HEK293 (cell line): ENCODE measurements around the gene CACNG3.

Source experiments
- CTCF ChIA-PET: fragments of 350-600 bp; formaldehyde crosslinking; extraction: SDS; loops from one replicate; lab custom pipeline; 2021; ENCODE audit warnings: antibody characterized with exemption; lab: Yijun Ruan, JAX
- POLR2A ChIA-PET: fragments of 300-600 bp; formaldehyde crosslinking; extraction: SDS; loops from one replicate; lab custom pipeline; 2020; ENCODE audit warnings: antibody characterized with exemption, inconsistent platforms; lab: Yijun Ruan, JAX
- H3K27ac ChIP-seq: fragments of 200-500 bp; sonication (Bioruptor generic); 2 replicates; pipeline ENCODE4 v1.5.1; 2014; ENCODE audit warnings: low read depth, low read length, control low read depth, inconsistent platforms; ENCODE audit errors: extremely low read depth
- H3K36me3 ChIP-seq, 2 experiments: fragments of 200-500 bp in 1 of 2; sonication (Bioruptor generic) in 1 of 2; 1 replicate in 1 of 2; 2 replicates in 1 of 2; pipeline ENCODE4 v1.5.1; 2014 to 2017; ENCODE audit warnings: inconsistent platforms in 2 of 2, low read length in 2 of 2; ENCODE audit not compliant: control insufficient read depth in 2 of 2, insufficient read depth in 1 of 2
- H3K4me1 ChIP-seq: fragments of 200-500 bp; sonication (Bioruptor generic); 2 replicates; pipeline ENCODE4 v1.5.1; 2014; ENCODE audit warnings: mild to moderate bottlenecking, low read length, inconsistent platforms; ENCODE audit not compliant: control insufficient read depth, insufficient read depth
- H3K4me3 ChIP-seq: 2 replicates; pipeline ENCODE4 v1.5.1; 2011; ENCODE audit warnings: low read depth, mild to moderate bottlenecking, control low read depth, low read length, moderate library complexity
- H3K9me3 ChIP-seq: fragments of 200-500 bp; sonication (Bioruptor generic); 2 replicates; pipeline ENCODE4 v1.5.1; 2014; ENCODE audit warnings: low read depth, low read length, inconsistent platforms; ENCODE audit not compliant: control insufficient read depth, insufficient read depth
- AEBP2 ChIP-seq: fragments of 450-650 bp; formaldehyde crosslinking; IDR thresholded peaks from 2 replicates; pipeline ENCODE4 v1.5.1; 2016; ENCODE audit warnings: missing biosample characterization, missing genetic modification characterization, borderline replicate concordance
- BCL11A ChIP-seq: fragments of 450-650 bp; formaldehyde crosslinking; IDR thresholded peaks from 2 replicates; pipeline ENCODE4 v1.5.1; 2016; ENCODE audit warnings: low read depth, missing biosample characterization, missing genetic modification characterization
- CTCF ChIP-seq: fragments of 450-650 bp; formaldehyde crosslinking; IDR thresholded peaks from 2 replicates; pipeline ENCODE4 v1.5.1; 2016; ENCODE audit warnings: missing biosample characterization, missing genetic modification characterization
- GLI2 ChIP-seq: fragments of 450-650 bp; formaldehyde crosslinking; IDR thresholded peaks from 2 replicates; pipeline ENCODE4; 2017; ENCODE audit warnings: missing biosample characterization, missing genetic modification characterization, low read depth, borderline replicate concordance
- HOXA7 ChIP-seq: sonication (generic); formaldehyde crosslinking; IDR thresholded peaks from 2 replicates; pipeline ENCODE4 v1.8.1; 2022; ENCODE audit warnings: missing genetic modification reagents, borderline replicate concordance
- KLF10 ChIP-seq: fragments of 450-650 bp; IDR thresholded peaks from 2 replicates; pipeline ENCODE4 v1.5.1; 2018; ENCODE audit warnings: missing biosample characterization, mild to moderate bottlenecking, missing genetic modification characterization
- KLF8 ChIP-seq: fragments of 450-650 bp; formaldehyde crosslinking; IDR thresholded peaks from 2 replicates; pipeline ENCODE4 v1.5.1; 2016; ENCODE audit warnings: missing biosample characterization, missing genetic modification characterization
- PATZ1 ChIP-seq: fragments of 450-650 bp; formaldehyde crosslinking; IDR thresholded peaks from 2 replicates; pipeline ENCODE4 v1.5.1; 2016; ENCODE audit warnings: missing biosample characterization, missing genetic modification characterization
- RBAK ChIP-seq: fragments of 450-650 bp; formaldehyde crosslinking; IDR thresholded peaks from 2 replicates; pipeline ENCODE4 v1.5.1; 2016; ENCODE audit warnings: missing biosample characterization, missing genetic modification characterization
- SP7 ChIP-seq: fragments of 450-650 bp; formaldehyde crosslinking; IDR thresholded peaks from 2 replicates; pipeline ENCODE4 v1.5.1; 2016; ENCODE audit warnings: missing biosample characterization, missing genetic modification characterization
- ZBTB17 ChIP-seq: fragments of 450-650 bp; formaldehyde crosslinking; IDR thresholded peaks from 2 replicates; pipeline ENCODE4 v1.5.1; 2016; ENCODE audit warnings: missing biosample characterization, missing genetic modification characterization
- ZEB2 ChIP-seq: fragments of 450-650 bp; formaldehyde crosslinking; IDR thresholded peaks from 2 replicates; pipeline ENCODE4 v1.5.1; 2016; ENCODE audit warnings: missing biosample characterization, missing genetic modification characterization
- ZNF10 ChIP-seq: fragments of 450-650 bp; formaldehyde crosslinking; IDR thresholded peaks from 2 replicates; pipeline ENCODE4 v1.5.1; 2017; ENCODE audit warnings: missing biosample characterization, missing genetic modification characterization
- ZNF114 ChIP-seq: fragments of 450-650 bp; formaldehyde crosslinking; IDR thresholded peaks from 2 replicates; pipeline ENCODE4 v1.5.0; 2017; ENCODE audit warnings: missing biosample characterization, missing genetic modification characterization
- ZNF16 ChIP-seq: fragments of 450-650 bp; formaldehyde crosslinking; IDR thresholded peaks from 2 replicates; pipeline ENCODE4 v1.5.1; 2016; ENCODE audit warnings: low read depth, missing biosample characterization, missing genetic modification characterization
- ZNF184 ChIP-seq: fragments of 450-650 bp; IDR thresholded peaks from 2 replicates; pipeline ENCODE4 v1.5.1; 2018; ENCODE audit warnings: missing biosample characterization, mild to moderate bottlenecking, missing genetic modification characterization
- ZNF214 ChIP-seq: fragments of 450-650 bp; formaldehyde crosslinking; IDR thresholded peaks from 2 replicates; pipeline ENCODE4 v1.5.1; 2017; ENCODE audit warnings: missing biosample characterization, mild to moderate bottlenecking, missing genetic modification characterization, borderline replicate concordance
- ZNF24 ChIP-seq: fragments of 450-650 bp; formaldehyde crosslinking; IDR thresholded peaks from 2 replicates; pipeline ENCODE4 v1.5.1; 2016; ENCODE audit warnings: missing biosample characterization, missing genetic modification characterization
- ZNF366 ChIP-seq: fragments of 450-650 bp; formaldehyde crosslinking; conservative IDR thresholded peaks from 2 replicates; pipeline ENCODE4 v1.5.1; 2016; ENCODE audit warnings: missing biosample characterization, missing genetic modification characterization
- ZNF416 ChIP-seq: fragments of 450-650 bp; formaldehyde crosslinking; IDR thresholded peaks from 2 replicates; pipeline ENCODE4 v1.5.1; 2016; ENCODE audit warnings: missing biosample characterization, missing genetic modification characterization
- ZNF473 ChIP-seq: fragments of 450-650 bp; formaldehyde crosslinking; IDR thresholded peaks from 2 replicates; pipeline ENCODE4 v1.5.1; 2017; ENCODE audit warnings: missing biosample characterization, missing genetic modification characterization
- ZNF585B ChIP-seq: fragments of 450-650 bp; formaldehyde crosslinking; IDR thresholded peaks from 2 replicates; pipeline ENCODE4 v1.5.1; 2016; ENCODE audit warnings: missing biosample characterization, missing genetic modification characterization
- ZNF610 ChIP-seq: fragments of 450-650 bp; formaldehyde crosslinking; IDR thresholded peaks from 2 replicates; pipeline ENCODE4 v1.5.1; 2016; ENCODE audit warnings: missing biosample characterization, missing genetic modification characterization, borderline replicate concordance
- ZNF621 ChIP-seq: fragments of 450-650 bp; formaldehyde crosslinking; IDR thresholded peaks from 2 replicates; pipeline ENCODE4 v1.5.1; 2017; ENCODE audit warnings: missing biosample characterization, missing genetic modification characterization
- ZNF626 ChIP-seq: fragments of 450-650 bp; sonication (Bioruptor Pico); formaldehyde crosslinking; IDR thresholded peaks from 2 replicates; pipeline ENCODE4 v1.5.1; 2018; ENCODE audit warnings: missing biosample characterization, missing genetic modification characterization, inconsistent platforms
- ZNF768 ChIP-seq: fragments of 450-650 bp; formaldehyde crosslinking; IDR thresholded peaks from 2 replicates; pipeline ENCODE4 v1.5.1; 2018; ENCODE audit warnings: missing biosample characterization, mild to moderate bottlenecking, missing genetic modification characterization
- ZNF776 ChIP-seq: fragments of 450-650 bp; formaldehyde crosslinking; IDR thresholded peaks from 2 replicates; pipeline ENCODE4 v1.5.0; 2017; ENCODE audit warnings: missing biosample characterization, missing genetic modification characterization, borderline replicate concordance
- ZNF837 ChIP-seq: fragments of 450-650 bp; formaldehyde crosslinking; IDR thresholded peaks from 2 replicates; pipeline ENCODE4 v1.5.1; 2016; ENCODE audit warnings: missing biosample characterization, missing genetic modification characterization
- ZNF843 ChIP-seq: fragments of 450-650 bp; formaldehyde crosslinking; IDR thresholded peaks from 2 replicates; pipeline ENCODE4 v1.5.1; 2016; ENCODE audit warnings: missing biosample characterization, missing genetic modification characterization

The CACNG3 gene

GRCh38 chr16:24255456-24256371 lies at the start of gene CACNG3 (continued):
- TF ChIP-seq ZNF837 (tag by site-specific recombination), result no peak
- TF ChIP-seq ZBTB17 (tag by site-specific recombination), result no peak
- TF ChIP-seq BCL11A (tag by site-specific recombination), result no peak
- TF ChIP-seq ZNF16 (tag by site-specific recombination), result no peak
- TF ChIP-seq ZNF24 (tag by site-specific recombination), result no peak
- no peak for TF ChIP-seq ZNF776 (tag by site-specific recombination)
- no peak for TF ChIP-seq ZNF10
- TF ChIP-seq ZNF621 (tag by site-specific recombination), result no peak
- no peak for TF ChIP-seq ZEB2 (tag by site-specific recombination)

- ChIA-PET CTCF (interaction anchor here (0.6 kb wide), 1 partner anchor 165 kb away, joined by 3 read pairs; no protein-coding TSS in a partner anchor), POLR2A (no interaction called here)
- no peaks in the 10 kb centered on the region for H3K4me1 ChIP-seq
- H3K9me3 ChIP-seq, result no peaks in the 10 kb centered on the region
- TF ChIP-seq ZNF473 (tag by site-specific recombination) (no peak), PATZ1 (tag by site-specific recombination) (no peak), ZNF585B (tag by site-specific recombination) (no peak), ZNF416 (tag by site-specific recombination) (no peak), RBAK (tag by site-specific recombination) (no peak), CTCF (no peak), GLI2 (no peak), ZNF184 (tag by site-specific recombination) (no peak)
- no peak overlapping the region for H3K27ac ChIP-seq
- H3K4me3 ChIP-seq, result no peak overlapping the region
- no peaks in the 10 kb centered on the region for H3K36me3 ChIP-seq
Observed at GRCh38 chr16:24206926-24207325, 49.2 kb upstream of the CACNG3 start.

- Histone ChIP-seq H3K4me3 (no peak overlapping the region), H3K27ac (no peak overlapping the region), H3K36me3 (no peaks in the 10 kb centered on the region), H3K9me3 (no peaks in the 10 kb centered on the region), H3K4me1 (no peaks in the 10 kb centered on the region)
- TF ChIP-seq ZNF184 (tag by site-specific recombination) (no peak), SP7 (no peak), ZNF366 (tag by site-specific recombination) (no peak), KLF10 (tag by site-specific recombination) (no peak), ZNF843 (tag by site-specific recombination) (no peak), AEBP2 (tag by site-specific recombination) (no peak), ZNF768 (tag by site-specific recombination) (no peak), KLF8 (no peak), ZEB2 (tag by site-specific recombination) (no peak), ZNF114 (tag by site-specific recombination) (no peak), HOXA7 (CRISPR knock-in tag) (no peak), ZNF626 (tag by site-specific recombination) (no peak), BCL11A (tag by site-specific recombination) (no peak), ZNF610 (no peak), ZNF214 (tag by site-specific recombination) (no peak)
- ChIA-PET CTCF (interaction anchor here (0.5 to 1.5 kb wide), 3 partner anchors 14 to 1376 kb away, joined by 3 to 4 read pairs (median 4); no protein-coding TSS in a partner anchor), POLR2A (no interaction called here)
Observed at GRCh38 chr16:24208710-24209109, 47.4 kb upstream of the CACNG3 start.
